SU-DHL-6 (cell line): ENCODE measurements around the gene NPFFR2.

Experiments used
- CTCF ChIP-seq: fragments of 200-600 bp; sonication (generic); IDR thresholded peaks from one replicate; pipeline ENCODE4 v1.5.1; 2017; ENCODE audit warnings: antibody characterized with exemption, mild to moderate bottlenecking, low read length, moderate library complexity; ENCODE audit not compliant: insufficient read depth, poor library complexity, severe bottlenecking
- EZH2phosphoT487 ChIP-seq: fragments of 200-600 bp; sonication (generic), shearing (Covaris generic); conservative IDR thresholded peaks from 2 replicates; pipeline ENCODE4 v1.6.1; 2018; ENCODE audit warnings: mild to moderate bottlenecking, antibody characterized with exemption, low read length, moderate library complexity, mixed read lengths

- no peak for TF ChIP-seq CTCF
- TF ChIP-seq EZH2phosphoT487, result no peak
Measured at GRCh38 chr4:72136429-72136828, 104.6 kb downstream of the NPFFR2 start.
